Liver (tissue), 9 donors: Measurements from ENCODE around the gene NISCH. TPM values are rescaled to one million over a fixed set of nuclear protein-coding genes. Genes with fewer than 3 reads are reported as not detected.

Source experiments
- DNase-seq: peaks from one replicate; pipeline ENCODE4 v3.0.0-alpha.2; 2017; ENCODE audit warnings: low spot score
- H3K27ac ChIP-seq, 2 donors: one replicate each; pipeline ENCODE4 v1.7.0; 2013; ENCODE audit warnings: inconsistent platforms in 2 of 2, low read length in 2 of 2, control low read depth in 1 of 2, low read depth in 1 of 2, mild to moderate bottlenecking in 1 of 2
- H3K27me3 ChIP-seq, 4 donors: one replicate each; pipeline versions ENCODE4 v1.6.1 to v1.7.0; 2013; ENCODE audit warnings: low read length in 3 of 4, inconsistent platforms in 1 of 4, mild to moderate bottlenecking in 1 of 4, moderate library complexity in 1 of 4; ENCODE audit not compliant: control insufficient read depth in 4 of 4, insufficient read depth in 4 of 4
- H3K36me3 ChIP-seq, 4 donors: one replicate each; pipeline versions ENCODE4 v1.6.1 to v1.7.0; 2013; ENCODE audit warnings: low read length in 3 of 4, mild to moderate bottlenecking in 3 of 4, low read depth in 1 of 4, moderate library complexity in 1 of 4; ENCODE audit not compliant: control insufficient read depth in 4 of 4, insufficient read depth in 3 of 4
- H3K4me1 ChIP-seq, 4 donors: one replicate each; pipeline versions ENCODE4 v1.6.1 to v1.7.0; 2013; ENCODE audit warnings: low read length in 3 of 4, mild to moderate bottlenecking in 3 of 4, moderate library complexity in 1 of 4; ENCODE audit not compliant: control insufficient read depth in 4 of 4, insufficient read depth in 4 of 4
- H3K4me3 ChIP-seq, 3 donors: one replicate each; pipeline versions ENCODE4 v1.6.1 to v1.7.0; 2013; ENCODE audit warnings: low read length in 3 of 3, control low read depth in 1 of 3, low read depth in 1 of 3, mild to moderate bottlenecking in 1 of 3
- H3K9ac ChIP-seq, 2 donors: one replicate each; pipeline ENCODE4 v1.7.0; 2013; ENCODE audit warnings: low read length in 2 of 2, mild to moderate bottlenecking in 2 of 2, moderate library complexity in 2 of 2, control low read depth in 1 of 2, low read depth in 1 of 2
- H3K9me3 ChIP-seq, 4 donors: one replicate each; pipeline versions ENCODE4 v1.6.1 to v1.7.0; 2013; ENCODE audit warnings: low read length in 3 of 4; ENCODE audit not compliant: control insufficient read depth in 4 of 4
- ATF3 ChIP-seq: IDR thresholded peaks from 2 replicates; pipeline ENCODE4 v1.6.1; 2016; ENCODE audit warnings: antibody characterized with exemption
- CTCF ChIP-seq: fragments of 150-350 bp; IDR thresholded peaks from 2 replicates; pipeline ENCODE4 v1.5.1; 2017; ENCODE audit warnings: improper control_type of control experiment, low read depth, low read length; ENCODE audit not compliant: missing input control
- EGR1 ChIP-seq, 2 donors: IDR thresholded peaks; 2 replicates each; pipeline ENCODE4 v1.6.1; 2016 to 2018; ENCODE audit warnings: antibody characterized with exemption in 2 of 2, low read depth in 2 of 2
- FOXA1 ChIP-seq: IDR thresholded peaks from 2 replicates; pipeline ENCODE4 v1.6.1; 2016; ENCODE audit warnings: antibody characterized with exemption
- FOXA2 ChIP-seq: IDR thresholded peaks from 2 replicates; pipeline ENCODE4 v1.6.1; 2016; ENCODE audit warnings: antibody characterized with exemption
- GABPA ChIP-seq, 2 donors: IDR thresholded peaks in 1 of 2; conservative IDR thresholded peaks in 1 of 2; 2 replicates each; pipeline ENCODE4 v1.6.1; 2016; ENCODE audit warnings: antibody characterized with exemption in 2 of 2, mild to moderate bottlenecking in 1 of 2, moderate library complexity in 1 of 2
- HNF4A ChIP-seq, 2 donors: conservative IDR thresholded peaks; 2 replicates each; pipeline ENCODE4 v1.6.1; 2016; ENCODE audit warnings: antibody characterized with exemption in 2 of 2, mild to moderate bottlenecking in 2 of 2
- HNF4G ChIP-seq: IDR thresholded peaks from 2 replicates; pipeline ENCODE4 v1.6.1; 2016; ENCODE audit warnings: antibody characterized with exemption
- JUND ChIP-seq, 2 donors: IDR thresholded peaks; 2 replicates each; pipeline ENCODE4 v1.6.1; 2016; ENCODE audit warnings: antibody characterized with exemption in 2 of 2
- MAX ChIP-seq: IDR thresholded peaks from 2 replicates; pipeline ENCODE4 v1.6.1; 2016; ENCODE audit warnings: antibody characterized with exemption
- NR2F2 ChIP-seq: IDR thresholded peaks from 2 replicates; pipeline ENCODE4 v1.6.1; 2016; ENCODE audit warnings: antibody characterized with exemption
- RAD21 ChIP-seq, 2 donors: IDR thresholded peaks; 2 replicates each; pipeline ENCODE4 v1.6.1; 2016; ENCODE audit warnings: antibody characterized with exemption in 2 of 2, mild to moderate bottlenecking in 2 of 2
- REST ChIP-seq: IDR thresholded peaks from 2 replicates; pipeline ENCODE4 v1.6.1; 2016; ENCODE audit warnings: antibody characterized with exemption, mild to moderate bottlenecking
- RXRA ChIP-seq, 2 donors: IDR thresholded peaks; 2 replicates each; pipeline ENCODE4 v1.6.1; 2017 to 2018; ENCODE audit warnings: antibody characterized with exemption in 2 of 2, mild to moderate bottlenecking in 1 of 2
- SP1 ChIP-seq: IDR thresholded peaks from 2 replicates; pipeline ENCODE4 v1.6.1; 2018; ENCODE audit warnings: antibody characterized with exemption, mild to moderate bottlenecking
- TAF1 ChIP-seq: conservative IDR thresholded peaks from 2 replicates; pipeline ENCODE4 v1.6.1; 2016; ENCODE audit warnings: antibody characterized with exemption, mild to moderate bottlenecking
- YY1 ChIP-seq: IDR thresholded peaks from 2 replicates; pipeline ENCODE4 v1.6.1; 2016; ENCODE audit warnings: antibody characterized with exemption, mild to moderate bottlenecking
- ZBTB33 ChIP-seq: IDR thresholded peaks from 2 replicates; pipeline ENCODE4 v1.6.1; 2016; ENCODE audit warnings: antibody characterized with exemption
- WGBS: extraction: QIAGEN DNeasy Blood & Tissue Kit; methylation state at CpG from one replicate; pipeline ENCODE4 v1.1.7; 2013; 5-methylcytosine and 5-hydroxymethylcytosine counted together
- polyA plus RNA-seq, 2 donors: library from polyadenylated mRNA; stranded (reverse) in 1 of 2; unstranded in 1 of 2; fragments of 200-250 nt in 1 of 2; fragments of >200 nt in 1 of 2; fragmentation: Nextera tagmentation in 1 of 2; extraction: Ambion mirVana in 1 of 2; gene quantifications; one replicate each; pipeline versions ENCODE4 v1.2.1 to v1.2.3, GENCODE V29; 2013 to 2015
- total RNA-seq, 2 donors: library from RNA; depleted of rRNA; stranded (reverse); fragments of >200 nt; gene quantifications; one replicate each; pipeline ENCODE4 v1.2.3, GENCODE V29; 2014
- donor health status: healthy.
- donor health status: healthy.
- donor health status: healthy.
- donor health status: healthy.
- donor health status: healthy.

NISCH gene
- total and polyA plus RNA-seq, 4 donors: 10.8 to 39.8 (median 17.6) TPM

GRCh38 chr3:52469001-52469400, 13.6 kb downstream of the NISCH start (continued):
- TF ChIP-seq TAF1: no peak
- no peak for TF ChIP-seq SP1

GRCh38 chr3:52470920-52471319, 15.5 kb downstream of the NISCH start:
- TF ChIP-seq CTCF: no peak
- no peak for TF ChIP-seq ZBTB33
- no peak for TF ChIP-seq RAD21 (IDR thresholded peaks at IDR 0.05)
- no peak for TF ChIP-seq JUND (IDR thresholded peaks at IDR 0.05)
- no peak for DNase-seq
- peaks cover 3 to 19% (median 13%) of the 10 kb centered on the region in 4 donors for H3K36me3 ChIP-seq
- H3K9ac ChIP-seq: no peak overlapping the region
- WGBS: 79% methylated on average over 4 of the region's 4 CpGs
- no peaks in the 10 kb centered on the region for H3K27me3 ChIP-seq
- H3K4me1 ChIP-seq: peaks cover 3 to 37% (median 26%) of the 10 kb centered on the region in 4 donors
- H3K27ac ChIP-seq: peak overlapping the region; percentile 33 to 65
- no peak overlapping the region for H3K4me3 ChIP-seq
- no peaks in the 10 kb centered on the region for H3K9me3 ChIP-seq

- TF ChIP-seq GABPA (IDR thresholded peaks at IDR 0.05 in 1 of 2, conservative IDR thresholded peaks at IDR 0.05 in 1 of 2) (peak in 1 of 2 donors; percentile 31), RAD21 (IDR thresholded peaks at IDR 0.05) (peak; percentile 76 to 78), SP1 (peak; percentile 69), RXRA (IDR thresholded peaks at IDR 0.05) (peak; percentile 81 to 92), JUND (IDR thresholded peaks at IDR 0.05) (no peak), HNF4G (no peak), FOXA2 (peak; percentile 99), CTCF (peak; percentile 54), YY1 (peak; percentile 75), MAX (no peak), ATF3 (peak; percentile 44), EGR1 (IDR thresholded peaks at IDR 0.05; ENCODE audit: low read depth in 2 of 2) (peak in 1 of 2 donors; percentile 75), NR2F2 (peak; percentile 22), TAF1 (no peak), FOXA1 (peak; percentile 99), HNF4A (conservative IDR thresholded peaks at IDR 0.05) (peak; percentile 61 to 86), REST (no peak)
- WGBS: 34% methylated on average over 26 of the region's 26 CpGs
- H3K36me3 ChIP-seq: peaks cover 3 to 25% (median 17%) of the 10 kb centered on the region in 4 donors
- peaks cover 3 to 31% (median 24%) of the 10 kb centered on the region in 4 donors for H3K4me1 ChIP-seq
- no peaks in the 10 kb centered on the region for H3K9me3 ChIP-seq
- peak; percentile 77 for DNase-seq
- H3K27ac ChIP-seq: peak overlapping the region; percentile 34 to 65
- H3K4me3 ChIP-seq: no peak overlapping the region
- no peaks in the 10 kb centered on the region for H3K27me3 ChIP-seq
- H3K9ac ChIP-seq: no peak overlapping the region
Observed at GRCh38 chr3:52471371-52472238, 16.2 kb downstream of the NISCH start.
